Caco-2 (cell line): ENCODE data around the gene RFX3. TPM values are rescaled to one million over a fixed set of nuclear protein-coding genes. Genes with fewer than 3 reads are reported as not detected.

Experiments used
- BruUV-seq: library from RNA; stranded (reverse); fragments of 400-500 nt; replicated peaks from 2 replicates; lab custom pipeline; 2021; lab: Mats Ljungman, UMichigan
- CTCF ChIA-PET: fragments of 300-600 bp; sonication (Branson Sonifier 250); formaldehyde crosslinking; loops from one replicate; lab custom pipeline; 2022; ENCODE audit warnings: antibody characterized with exemption; lab: Charles Lee
- POLR2A ChIA-PET: fragments of 300-600 bp; sonication (Branson Sonifier 250); formaldehyde crosslinking; loops from one replicate; lab custom pipeline; 2022; ENCODE audit warnings: antibody characterized with exemption; lab: Charles Lee
- DNase-seq, 2 experiments: peaks; one replicate each; pipeline versions ENCODE4 v3.0.0 to v3.0.0-alpha.2; 2020 to 2022
- H3K27me3 ChIP-seq: replicated peaks from 2 replicates; pipeline ENCODE4 v1.6.0; 2011; ENCODE audit warnings: low read length; ENCODE audit not compliant: control insufficient read depth, insufficient read depth
- H3K36me3 ChIP-seq: 2 replicates; pipeline ENCODE4 v1.5.1; 2011; ENCODE audit warnings: low read length; ENCODE audit not compliant: control insufficient read depth, insufficient read depth
- H3K4me1 ChIP-seq: fragments of 250-450 bp; sonication (Bioruptor Pico); 2 replicates; pipeline ENCODE4 v1.5.1; 2020; ENCODE audit warnings: mild to moderate bottlenecking
- H3K4me3 ChIP-seq: 2 replicates; pipeline ENCODE4 v1.5.1; 2011; ENCODE audit warnings: low read depth, mild to moderate bottlenecking, control low read depth, low read length
- H3K9me3 ChIP-seq: fragments of 250-450 bp; sonication (Bioruptor Pico); 2 replicates; pipeline ENCODE4 v1.5.1; 2020; ENCODE audit warnings: mild to moderate bottlenecking, moderate library complexity
- H3K27ac Mint-ChIP-seq: one replicate; pipeline ENCODE4 v1.8.0; 2022; ENCODE audit warnings: mixed read lengths; ENCODE audit not compliant: unreplicated experiment
- H3K27me3 Mint-ChIP-seq: one replicate; pipeline ENCODE4 v1.8.0; 2022; ENCODE audit warnings: mixed read lengths; ENCODE audit not compliant: insufficient read depth, unreplicated experiment
- H3K36me3 Mint-ChIP-seq: one replicate; pipeline ENCODE4 v1.8.0; 2022; ENCODE audit warnings: mild to moderate bottlenecking, mixed read lengths; ENCODE audit not compliant: insufficient read depth, unreplicated experiment
- H3K4me1 Mint-ChIP-seq: one replicate; pipeline ENCODE4 v1.8.0; 2022; ENCODE audit warnings: low read depth, mixed read lengths; ENCODE audit not compliant: unreplicated experiment
- H3K4me3 Mint-ChIP-seq: one replicate; pipeline ENCODE4 v1.8.0; 2022; ENCODE audit warnings: mild to moderate bottlenecking, moderate library complexity, mixed read lengths; ENCODE audit not compliant: unreplicated experiment
- H3K9me3 Mint-ChIP-seq: one replicate; pipeline ENCODE4 v1.8.0; 2022; ENCODE audit warnings: mixed read lengths; ENCODE audit not compliant: unreplicated experiment
- intact Hi-C: fragments of 100-400 bp; cut with micrococcal nuclease; formaldehyde crosslinking; loops from one replicate; pipeline ENCODE4 v1.10.0; 2022; ENCODE audit not compliant: unreplicated experiment
- total RNA-seq: library from RNA; stranded (reverse); gene quantifications from 2 replicates; pipeline ENCODE4 v1.2.3, GENCODE V29; 2022
- TF ChIP-seq, protein P1 (sequence below), 2 experiments: fragments of 200-600 bp in 1 of 2; IDR thresholded peaks; 1 replicate in 1 of 2; 2 replicates in 1 of 2; pipeline versions ENCODE4 v1.5.1 to v1.8.0; 2011 to 2022; ENCODE audit warnings: antibody characterized with exemption in 1 of 2, control low read depth in 1 of 2, inconsistent platforms in 1 of 2, low read depth in 1 of 2, low read length in 1 of 2, mild to moderate bottlenecking in 1 of 2, moderate library complexity in 1 of 2; ENCODE audit not compliant: insufficient read depth in 1 of 2, severe bottlenecking in 1 of 2, unreplicated experiment in 1 of 2

Gene RFX3
- total RNA-seq, 1 experiment from 2014 or later, result 4.2 TPM

DNA sequence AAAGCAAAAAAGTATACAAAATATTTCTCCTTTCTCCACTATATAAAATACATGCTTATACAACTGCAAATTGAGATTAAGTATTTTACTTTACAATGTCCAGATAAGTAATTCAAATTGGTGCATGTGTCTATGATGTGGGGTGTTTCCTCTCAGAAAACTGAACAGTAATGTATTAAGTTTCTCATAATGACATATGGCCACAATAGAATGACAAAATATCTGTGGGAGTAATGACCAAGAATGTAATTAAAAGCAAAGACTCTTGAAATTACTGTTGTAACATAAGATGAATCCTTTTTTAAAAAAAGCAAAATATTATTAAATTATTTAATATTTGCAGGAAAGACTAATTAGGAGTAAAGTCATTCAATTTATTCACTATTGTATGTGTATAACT lies 155.1 kb downstream of the RFX3 start:
- no peaks in the 10 kb centered on the region for H3K4me1 Mint-ChIP-seq
- TF ChIP-seq, protein P1, sequence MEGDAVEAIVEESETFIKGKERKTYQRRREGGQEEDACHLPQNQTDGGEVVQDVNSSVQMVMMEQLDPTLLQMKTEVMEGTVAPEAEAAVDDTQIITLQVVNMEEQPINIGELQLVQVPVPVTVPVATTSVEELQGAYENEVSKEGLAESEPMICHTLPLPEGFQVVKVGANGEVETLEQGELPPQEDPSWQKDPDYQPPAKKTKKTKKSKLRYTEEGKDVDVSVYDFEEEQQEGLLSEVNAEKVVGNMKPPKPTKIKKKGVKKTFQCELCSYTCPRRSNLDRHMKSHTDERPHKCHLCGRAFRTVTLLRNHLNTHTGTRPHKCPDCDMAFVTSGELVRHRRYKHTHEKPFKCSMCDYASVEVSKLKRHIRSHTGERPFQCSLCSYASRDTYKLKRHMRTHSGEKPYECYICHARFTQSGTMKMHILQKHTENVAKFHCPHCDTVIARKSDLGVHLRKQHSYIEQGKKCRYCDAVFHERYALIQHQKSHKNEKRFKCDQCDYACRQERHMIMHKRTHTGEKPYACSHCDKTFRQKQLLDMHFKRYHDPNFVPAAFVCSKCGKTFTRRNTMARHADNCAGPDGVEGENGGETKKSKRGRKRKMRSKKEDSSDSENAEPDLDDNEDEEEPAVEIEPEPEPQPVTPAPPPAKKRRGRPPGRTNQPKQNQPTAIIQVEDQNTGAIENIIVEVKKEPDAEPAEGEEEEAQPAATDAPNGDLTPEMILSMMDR (IDR thresholded peaks at IDR 0.05; ENCODE audit: insufficient read depth in 1 of 2, low read depth in 1 of 2, low read length in 1 of 2, severe bottlenecking in 1 of 2, unreplicated experiment in 1 of 2), result no peak
- no peak overlapping the region for H3K27ac Mint-ChIP-seq
- H3K36me3 ChIP-seq, result no peaks in the 10 kb centered on the region
- H3K27me3 Mint-ChIP-seq, result no peaks in the 10 kb centered on the region
- H3K36me3 Mint-ChIP-seq, result no peaks in the 10 kb centered on the region
- H3K4me3 Mint-ChIP-seq, result no peak overlapping the region
- no peak for DNase-seq
- intact Hi-C loops, result no loop called here
- no peaks in the 10 kb centered on the region for H3K9me3 ChIP-seq
- H3K9me3 Mint-ChIP-seq, result no peaks in the 10 kb centered on the region
- CTCF ChIA-PET, result no interaction called here
- H3K27me3 ChIP-seq, result no peaks in the 10 kb centered on the region
- POLR2A ChIA-PET, result no interaction called here
- H3K4me1 ChIP-seq, result no peaks in the 10 kb centered on the region
- BruUV-seq, result no TSS peak
- H3K4me3 ChIP-seq, result no peak overlapping the region

DNA sequence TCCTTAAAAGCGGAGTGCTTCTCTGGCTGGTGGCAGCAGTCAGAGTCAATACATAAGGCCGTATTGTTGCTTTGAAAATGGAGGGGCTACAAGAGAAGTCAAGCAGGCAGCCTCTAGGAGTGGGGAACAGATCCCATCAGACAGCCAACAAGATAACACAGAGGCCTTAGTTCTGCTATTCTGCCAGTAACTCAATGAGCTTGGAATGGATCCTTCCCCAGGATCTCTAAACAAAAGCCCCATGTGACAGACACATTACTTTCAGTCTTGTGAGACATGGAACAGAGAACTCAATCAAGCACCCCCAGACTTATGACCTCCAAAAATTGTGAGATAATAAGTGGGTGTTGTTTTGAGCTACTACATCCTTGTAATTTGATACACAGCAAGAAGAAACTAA lies 158.6 kb downstream of the RFX3 start:
- H3K27ac Mint-ChIP-seq, result no peak overlapping the region
- Histone ChIP-seq H3K9me3 (no peaks in the 10 kb centered on the region), H3K27me3 (no peaks in the 10 kb centered on the region), H3K4me1 (no peaks in the 10 kb centered on the region), H3K36me3 (no peaks in the 10 kb centered on the region), H3K4me3 (no peak overlapping the region)
- no peaks in the 10 kb centered on the region for H3K9me3 Mint-ChIP-seq
- no peaks in the 10 kb centered on the region for H3K36me3 Mint-ChIP-seq
- no TSS peak for BruUV-seq
- ChIA-PET POLR2A (no interaction called here), CTCF (no interaction called here)
- intact Hi-C loops, result no loop called here
- H3K4me1 Mint-ChIP-seq, result no peaks in the 10 kb centered on the region
- H3K27me3 Mint-ChIP-seq, result no peaks in the 10 kb centered on the region
- TF ChIP-seq, protein P1 (IDR thresholded peaks at IDR 0.05; ENCODE audit: insufficient read depth in 1 of 2, low read depth in 1 of 2, low read length in 1 of 2, severe bottlenecking in 1 of 2, unreplicated experiment in 1 of 2), result no peak
- H3K4me3 Mint-ChIP-seq, result no peak overlapping the region
- DNase-seq, result no peak

DNA sequence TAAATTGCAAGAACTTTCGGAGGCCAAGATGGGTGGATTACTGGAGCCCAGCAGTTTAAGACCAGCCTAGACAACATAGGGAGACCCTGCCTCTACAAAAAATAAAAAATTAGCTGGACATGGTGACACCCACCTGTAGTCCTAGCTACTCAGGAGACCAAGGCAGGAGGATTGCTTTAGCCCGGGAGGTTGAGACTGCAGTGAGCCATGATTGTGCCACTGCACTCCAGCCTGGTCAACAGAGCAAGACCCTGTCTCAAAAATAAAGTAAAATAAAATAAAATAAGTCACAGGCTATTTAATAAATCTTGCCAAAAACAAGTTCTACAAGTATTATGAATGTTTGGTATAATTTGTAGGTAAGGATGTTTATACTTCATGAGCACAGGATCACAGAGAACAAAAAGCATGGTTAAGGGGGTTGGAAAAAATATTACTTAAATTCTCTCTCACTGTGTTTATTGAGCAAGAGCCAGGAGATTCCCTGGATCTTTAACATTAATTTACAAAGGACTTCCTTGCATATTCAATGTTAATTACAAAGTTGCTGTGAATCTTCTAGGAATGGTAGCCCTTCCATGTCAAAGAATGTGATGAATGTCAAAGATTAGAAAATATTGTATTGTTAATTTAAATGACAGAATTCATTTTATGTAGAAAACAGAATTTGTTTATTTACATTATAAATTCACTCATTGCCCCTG lies 164.0 kb downstream of the RFX3 start:
- no peak for DNase-seq
- TF ChIP-seq, protein P1 (IDR thresholded peaks at IDR 0.05; ENCODE audit: insufficient read depth in 1 of 2, low read depth in 1 of 2, low read length in 1 of 2, severe bottlenecking in 1 of 2, unreplicated experiment in 1 of 2), result no peak
- H3K9me3 Mint-ChIP-seq, result no peaks in the 10 kb centered on the region
- no peak overlapping the region for H3K4me3 Mint-ChIP-seq
- no peaks in the 10 kb centered on the region for H3K36me3 Mint-ChIP-seq
- no peak overlapping the region for H3K27ac Mint-ChIP-seq
- Histone ChIP-seq H3K27me3 (no peaks in the 10 kb centered on the region), H3K4me1 (no peaks in the 10 kb centered on the region), H3K9me3 (no peaks in the 10 kb centered on the region), H3K36me3 (no peaks in the 10 kb centered on the region), H3K4me3 (no peak overlapping the region)
- intact Hi-C loops, result no loop called here
- H3K27me3 Mint-ChIP-seq, result no peaks in the 10 kb centered on the region
- POLR2A ChIA-PET, result no interaction called here
- BruUV-seq, result no TSS peak
- no peaks in the 10 kb centered on the region for H3K4me1 Mint-ChIP-seq
- CTCF ChIA-PET, result no interaction called here
